Activated gamma-delta T cell treated with Interleukin-2 at 50 U/mL for 16 hours (primary cell): ENCODE results near the gene PTCH1.

ENCODE experiments used
- DNase-seq: peaks from one replicate; pipeline ENCODE4 v3.0.0-alpha.2; 2020

Gene PTCH1

DNA sequence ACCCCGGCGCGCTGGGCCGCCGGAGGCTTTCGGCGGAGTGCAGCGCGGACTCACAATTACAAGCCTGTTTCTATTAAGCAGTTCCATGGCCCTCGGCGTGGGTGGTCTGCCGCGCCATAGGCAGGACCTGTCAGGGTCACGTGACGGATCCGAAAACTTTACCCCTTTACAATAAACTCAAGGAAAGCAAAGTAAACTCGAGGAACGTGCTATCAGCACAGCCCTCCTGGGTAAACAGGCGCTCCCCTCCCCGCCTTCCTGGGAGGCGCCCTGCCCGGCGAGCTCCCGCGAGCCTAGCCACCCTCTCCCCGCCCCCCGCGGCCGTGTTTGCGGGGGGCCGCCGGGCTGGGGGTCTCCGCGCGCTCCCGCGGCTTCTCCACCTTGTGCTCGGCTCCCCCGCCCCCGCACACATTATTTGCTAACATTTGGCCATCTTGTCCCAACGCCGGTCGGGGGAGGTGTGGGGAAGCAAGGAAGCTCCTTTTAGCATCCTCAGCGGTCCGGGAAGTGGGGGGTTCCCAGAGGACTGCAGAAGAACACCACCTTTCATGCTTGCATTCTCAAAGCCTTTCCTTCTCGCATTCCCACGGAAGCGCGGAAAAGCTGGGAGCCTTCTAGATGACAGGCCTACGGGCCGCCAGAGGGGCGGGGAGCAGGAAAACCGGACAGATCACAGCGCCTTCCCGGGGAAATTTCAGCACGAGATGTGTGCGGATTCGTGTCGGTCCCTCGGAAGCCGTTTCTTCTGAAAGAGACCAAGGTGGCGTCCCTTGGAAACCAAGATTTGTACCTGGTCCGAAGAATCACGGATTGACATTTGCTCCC, at the start of gene PTCH1:
Gene PTCH1 (minus strand): TSS at position 238 of the 825 bp plus-strand sequence.
- peak; percentile 24 for DNase-seq

DNA sequence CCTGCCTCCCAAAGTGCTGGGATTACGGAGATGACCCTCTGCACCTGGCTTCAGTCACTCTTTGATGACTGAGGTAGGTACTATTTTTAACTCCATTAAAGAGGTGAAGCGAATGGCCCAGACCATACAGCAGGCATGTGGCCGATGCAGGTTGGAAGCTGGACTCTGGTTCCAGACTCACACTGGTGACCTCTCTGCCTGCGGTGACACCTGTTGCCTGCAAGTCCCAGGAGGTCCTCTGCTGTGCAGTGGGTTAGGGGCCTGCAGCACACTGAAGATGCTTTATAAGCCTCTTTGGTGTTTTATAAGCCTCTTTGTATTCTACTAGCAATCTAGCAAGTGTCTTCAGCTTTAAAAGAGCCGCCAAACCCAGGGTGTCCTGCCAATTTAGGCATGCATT, 49.2 kb upstream of the PTCH1 start:
- no peak for DNase-seq

DNA sequence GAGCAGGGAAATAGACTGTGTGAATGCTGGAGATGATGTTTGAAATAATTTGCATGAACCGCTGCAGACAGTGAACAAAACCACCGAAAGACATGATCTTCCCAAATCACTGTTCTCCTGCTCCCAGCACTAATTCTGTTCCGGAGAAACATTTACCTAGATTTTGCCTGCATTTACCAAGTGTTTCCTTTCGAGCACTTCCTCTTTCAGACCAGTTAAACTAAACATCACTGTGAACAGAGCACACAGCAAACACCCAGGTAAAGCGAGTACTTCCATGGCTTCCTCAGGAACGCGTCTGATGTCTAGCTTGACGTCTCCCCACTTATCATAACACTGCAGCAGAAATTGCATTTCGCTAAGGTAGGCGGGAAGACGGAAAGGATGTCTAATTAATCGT, 45.1 kb upstream of the PTCH1 start:
- DNase-seq = no peak

DNA sequence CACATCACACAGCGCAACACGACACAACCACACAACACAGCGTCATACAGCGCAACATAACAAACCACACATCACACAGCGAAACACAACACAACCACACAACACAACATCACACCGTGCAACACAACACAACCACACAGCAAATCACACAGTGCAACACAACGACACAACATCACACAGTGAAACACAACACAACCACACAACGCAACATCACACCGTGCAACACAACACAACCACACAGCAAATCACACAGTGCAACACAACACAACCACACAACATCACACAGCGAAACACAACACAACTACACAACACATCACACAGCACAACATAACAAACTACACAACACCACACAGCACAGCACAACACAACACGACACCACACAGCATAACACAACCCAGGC, 40.4 kb upstream of the PTCH1 start:
- DNase-seq = no peak

DNA sequence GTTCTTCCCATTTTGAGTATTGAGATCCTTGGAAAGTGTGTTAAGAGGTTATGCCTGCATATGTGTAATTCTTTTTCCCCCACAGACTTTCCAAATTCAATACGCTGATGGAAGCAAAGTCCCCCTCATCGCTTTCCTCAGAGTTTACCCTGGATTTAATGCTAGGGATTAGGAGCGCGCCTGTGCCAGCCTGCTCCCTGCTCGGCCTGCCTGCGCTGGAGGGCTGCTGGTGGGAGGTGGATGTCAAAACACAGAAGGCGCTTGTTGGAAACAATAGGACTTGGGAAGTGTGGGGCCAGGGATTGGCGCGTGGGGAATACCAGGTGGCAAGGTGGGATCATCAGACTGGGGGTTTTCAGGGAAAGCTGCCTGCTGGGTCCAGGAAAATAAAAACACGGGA, 39.8 kb upstream of the PTCH1 start:
- no peak for DNase-seq

DNA sequence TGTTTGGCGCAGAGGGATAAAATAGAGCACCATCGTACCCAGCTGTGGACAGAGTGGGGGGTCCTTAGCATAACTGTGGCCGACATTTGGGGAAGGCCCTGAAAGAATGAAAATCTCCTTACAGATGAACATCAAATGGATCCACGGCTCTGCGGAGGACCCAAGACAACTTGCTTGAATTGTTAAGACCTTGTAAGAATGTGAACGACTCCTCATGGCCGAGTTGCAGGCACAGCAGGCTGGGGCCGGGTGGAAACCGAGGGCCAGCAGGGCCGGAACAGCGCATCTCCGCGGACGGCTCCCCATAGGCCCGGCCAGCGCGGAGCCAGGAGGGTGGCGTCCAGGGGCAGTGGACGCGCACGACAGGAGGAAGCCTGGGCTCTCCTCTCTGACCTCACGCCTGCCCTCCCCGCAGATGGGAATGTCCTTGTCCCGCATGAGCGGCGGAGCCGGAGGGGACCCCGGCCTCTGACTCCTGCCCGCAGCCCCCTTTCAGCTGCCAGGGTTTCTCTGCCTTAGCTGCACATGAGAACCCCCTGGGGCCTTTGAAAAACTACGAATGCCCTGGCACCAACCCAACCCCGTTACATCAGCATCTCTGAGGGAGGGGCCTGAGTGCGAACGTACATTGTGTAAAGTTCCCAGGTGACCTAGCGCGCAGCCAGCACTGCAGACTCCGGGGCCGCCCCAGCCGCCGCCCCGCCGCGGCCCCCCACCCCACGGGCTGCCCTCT, 36.2 kb upstream of the PTCH1 start:
- DNase-seq = no peak

DNA sequence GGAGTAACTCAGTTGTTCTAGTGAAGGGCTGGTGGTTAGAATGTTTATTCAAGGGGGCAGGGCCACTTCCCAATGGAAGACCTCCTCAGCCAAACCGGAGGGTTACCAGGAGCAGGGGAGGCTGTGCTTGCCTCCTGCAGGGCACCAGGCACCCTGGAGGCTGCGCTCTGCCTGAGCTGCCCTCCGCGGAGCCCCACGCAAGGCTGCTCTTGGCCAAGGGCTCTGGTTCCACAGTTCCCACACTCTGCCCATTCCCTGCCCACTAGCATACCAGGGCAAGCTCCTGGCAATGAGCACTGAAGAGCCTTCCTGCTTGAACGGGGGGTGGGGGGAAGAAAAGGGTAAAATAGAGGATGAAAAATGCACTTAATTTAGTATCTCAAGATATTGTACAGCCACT, 35.5 kb upstream of the PTCH1 start:
- no peak for DNase-seq

DNA sequence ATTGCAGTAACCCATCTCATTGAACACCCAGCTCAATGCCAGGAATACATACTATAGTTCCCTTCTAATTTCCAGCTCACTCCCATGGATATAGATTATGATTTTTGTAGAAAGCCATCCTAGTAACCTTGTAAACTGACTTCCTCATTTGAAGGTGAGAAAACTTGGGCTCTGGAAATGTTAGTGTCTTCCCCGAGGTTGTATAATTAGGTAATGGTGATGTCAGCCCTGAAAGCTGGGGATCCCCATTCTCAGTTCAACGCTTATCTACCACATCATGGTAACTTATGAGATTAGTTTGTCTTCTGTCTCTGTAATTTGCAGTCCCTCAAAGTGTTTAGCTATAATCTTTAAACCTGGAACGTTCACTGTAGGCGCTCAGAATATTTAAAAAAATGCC, 34.6 kb upstream of the PTCH1 start:
- no peak for DNase-seq

DNA sequence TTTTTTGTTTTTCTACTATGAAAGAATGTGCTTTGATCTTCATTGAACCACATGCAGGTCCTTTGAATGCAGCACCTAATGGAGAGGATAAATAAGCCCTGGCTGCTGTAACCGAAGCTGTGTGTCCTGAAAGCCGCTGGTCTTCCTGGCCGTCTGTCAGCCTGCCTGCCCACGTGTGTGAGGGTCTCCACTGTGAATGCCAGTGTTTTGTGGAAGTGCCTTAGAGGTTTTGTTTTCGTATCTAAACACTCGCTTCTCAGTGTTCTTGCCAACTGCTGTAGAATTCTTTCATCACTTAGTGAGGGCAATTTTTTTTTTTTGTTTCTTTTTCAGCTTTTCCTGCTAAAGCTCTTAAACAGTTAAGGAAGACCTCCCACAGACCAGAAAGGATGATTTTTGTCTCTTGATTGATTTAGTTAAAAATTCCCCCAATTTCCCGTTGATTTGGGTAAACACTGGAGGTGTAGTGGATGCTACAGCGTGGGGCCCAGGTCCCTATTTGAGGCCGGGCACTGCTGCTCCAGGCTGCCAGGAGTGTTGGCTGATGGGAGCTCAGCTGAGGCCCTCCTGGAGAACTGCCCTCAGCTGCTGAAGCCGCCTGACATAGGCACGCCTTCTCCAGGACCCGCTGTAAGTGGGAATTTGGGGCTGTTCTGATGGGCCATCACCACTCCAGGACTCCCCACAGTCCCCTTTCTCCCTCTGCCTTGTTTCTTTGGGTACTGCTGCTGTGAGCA, 29.2 kb upstream of the PTCH1 start:
- no peak for DNase-seq

DNA sequence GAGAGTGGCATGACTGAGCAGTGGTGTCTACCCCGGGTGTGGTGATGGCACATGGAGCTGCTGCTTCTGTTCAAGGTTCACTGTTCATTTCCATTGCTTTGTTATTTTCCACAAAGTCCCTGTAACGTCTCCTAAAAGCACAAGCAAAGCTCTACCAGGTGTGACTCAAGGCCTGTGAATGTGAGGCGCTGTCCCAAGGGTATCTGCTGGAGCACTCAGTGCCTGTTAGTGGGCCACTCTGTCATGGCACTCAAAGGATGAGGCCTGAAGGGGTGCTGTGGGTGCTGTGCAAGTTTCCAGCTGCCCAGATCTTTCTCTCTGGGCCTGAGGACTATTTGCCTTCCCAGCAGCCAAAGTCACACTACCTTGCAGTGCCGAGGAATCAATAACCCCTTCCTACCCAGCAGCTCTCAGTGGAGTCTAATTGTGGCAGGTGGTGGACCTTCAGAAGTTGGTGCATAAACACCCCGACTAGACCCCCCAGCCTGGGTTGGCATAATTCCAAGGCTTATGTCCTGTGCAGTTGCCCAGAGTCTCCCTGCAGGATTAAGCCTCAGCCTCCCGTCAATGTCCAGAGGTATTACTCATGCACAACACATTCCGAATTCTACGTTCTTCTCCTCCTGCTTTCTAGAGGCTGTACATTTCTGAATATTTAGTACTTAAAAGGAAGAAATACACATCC, 17.4 kb upstream of the PTCH1 start:
- no peak for DNase-seq

DNA sequence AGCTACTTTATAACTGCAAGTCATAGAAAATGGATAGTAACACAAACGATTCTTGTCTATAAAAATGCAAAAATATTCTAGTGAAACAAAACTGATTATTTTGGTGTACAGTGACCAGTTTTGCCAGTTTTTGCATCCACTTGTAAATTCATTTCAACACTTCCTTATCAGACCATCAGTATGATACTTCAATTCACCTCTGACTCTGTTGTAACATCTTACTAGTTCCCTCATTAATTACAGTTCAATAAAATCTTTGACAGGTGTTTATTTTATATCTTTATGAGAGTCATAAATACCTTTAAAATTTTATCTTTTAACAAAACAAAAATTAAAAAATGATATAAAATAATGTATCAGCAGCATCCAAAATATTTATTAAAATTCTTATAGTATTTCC, 13.1 kb upstream of the PTCH1 start:
- no peak for DNase-seq

DNA sequence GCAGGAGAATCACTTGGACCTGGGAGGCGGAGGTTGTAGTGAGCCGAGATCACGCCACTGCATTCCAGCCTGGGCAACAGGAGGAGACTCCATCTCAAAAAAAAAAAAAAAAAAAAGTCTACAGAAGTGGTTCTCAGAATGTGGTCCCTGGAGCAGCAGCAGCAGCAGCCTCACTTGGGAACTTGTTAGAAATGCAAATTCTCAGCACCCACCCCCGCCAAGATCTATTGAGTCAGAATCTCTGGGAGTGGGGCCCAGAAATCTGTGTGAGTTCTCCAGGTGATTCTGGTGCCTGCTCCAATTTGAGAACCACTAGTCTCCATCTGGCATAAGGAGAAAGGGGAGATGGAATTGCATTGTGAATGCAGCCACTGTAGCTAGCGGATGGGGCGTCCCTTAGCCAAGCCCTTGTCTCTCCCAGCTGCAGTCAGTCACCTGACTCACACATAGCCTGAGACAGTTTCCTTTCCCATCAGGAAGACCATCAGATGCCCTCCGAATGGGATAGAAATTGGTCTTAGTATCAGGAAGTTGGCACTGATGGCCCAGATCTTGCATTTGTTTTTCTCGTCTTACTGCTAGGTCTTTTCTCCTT, 12.2 kb upstream of the PTCH1 start:
- no peak for DNase-seq

DNA sequence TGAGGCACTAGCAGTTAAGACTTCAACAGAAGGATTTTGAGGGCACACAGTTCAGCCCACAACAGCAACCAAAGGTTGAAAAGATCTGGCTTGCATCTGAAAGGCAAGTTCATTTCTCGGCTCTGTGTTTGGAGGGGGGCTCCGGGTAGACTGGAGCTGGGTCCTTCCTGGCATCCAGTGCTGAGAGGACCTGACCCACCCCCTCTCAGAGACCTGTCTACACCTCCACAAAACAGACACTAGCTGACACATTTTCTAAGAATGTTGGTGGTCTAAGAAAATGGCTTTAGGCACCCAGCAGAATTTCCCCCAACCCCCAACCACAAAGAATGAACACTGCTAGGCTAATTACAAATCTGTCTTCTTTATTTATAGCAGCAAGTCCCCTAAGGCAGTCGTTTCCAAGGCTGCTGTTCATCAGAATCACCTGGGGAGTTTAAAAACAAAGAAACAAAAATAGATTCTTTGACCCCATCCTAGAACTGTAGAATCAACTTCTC, 6.2 kb upstream of the PTCH1 start:
- no peak for DNase-seq

DNA sequence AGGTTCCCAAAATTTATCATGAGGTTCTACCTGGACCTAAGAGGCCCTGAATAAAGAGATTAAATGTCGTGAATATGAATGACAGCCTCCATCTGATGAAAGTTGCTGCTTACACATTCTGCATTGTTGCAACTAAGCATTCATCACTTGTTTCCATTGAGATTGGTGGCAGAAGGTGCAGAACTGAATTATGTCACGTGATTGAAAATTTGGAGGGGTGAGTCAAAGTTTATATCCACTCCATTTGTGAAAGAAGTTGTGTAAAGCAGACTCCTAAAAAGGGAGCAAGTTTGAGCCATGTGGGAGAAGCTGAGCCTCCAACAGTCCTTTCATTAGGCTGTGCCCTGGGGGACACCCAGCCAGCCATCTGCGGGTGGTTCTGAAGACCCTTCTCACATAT, 4.9 kb upstream of the PTCH1 start:
- no peak for DNase-seq

DNA sequence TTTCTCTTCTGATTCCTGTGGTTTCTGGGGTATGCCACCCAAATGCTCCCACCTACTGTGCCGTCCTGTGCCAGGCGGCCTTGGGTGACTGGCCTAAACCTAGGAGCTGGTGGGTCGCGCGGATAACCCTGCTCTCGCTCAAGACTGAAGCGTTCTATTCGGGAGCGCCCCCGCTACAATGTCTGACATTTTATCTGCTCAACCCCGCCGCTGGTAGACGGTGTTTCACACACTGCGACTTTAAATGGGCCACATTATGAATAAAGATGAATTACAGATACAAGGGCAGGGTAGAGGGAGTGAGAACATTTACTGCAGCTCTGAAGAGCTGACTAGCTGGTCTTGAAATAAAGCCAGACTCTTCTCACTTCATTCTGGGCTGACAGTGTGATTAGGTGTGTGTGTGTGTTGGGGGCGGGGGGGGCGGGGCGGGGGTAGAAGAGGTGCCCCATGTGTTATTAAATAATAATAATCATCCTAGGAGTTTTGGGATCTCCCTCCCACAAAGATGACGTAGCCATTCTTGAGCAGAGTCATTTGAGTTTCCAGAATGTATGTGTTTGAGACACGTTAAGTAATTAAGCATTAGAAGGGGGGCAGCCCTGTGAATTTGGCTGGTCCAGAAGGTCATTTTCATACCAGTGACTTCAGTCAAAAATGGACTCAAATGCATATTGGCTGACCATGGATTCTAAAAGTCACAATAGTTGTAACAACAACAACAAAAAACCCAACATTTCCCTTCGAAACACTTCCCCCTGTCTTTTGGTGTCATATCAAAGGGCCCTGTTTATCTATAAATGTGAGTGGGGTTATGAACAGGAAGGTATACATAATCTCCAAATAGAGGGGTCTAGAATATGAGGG, 1.0 kb upstream of the PTCH1 start:
- no peak for DNase-seq

DNA sequence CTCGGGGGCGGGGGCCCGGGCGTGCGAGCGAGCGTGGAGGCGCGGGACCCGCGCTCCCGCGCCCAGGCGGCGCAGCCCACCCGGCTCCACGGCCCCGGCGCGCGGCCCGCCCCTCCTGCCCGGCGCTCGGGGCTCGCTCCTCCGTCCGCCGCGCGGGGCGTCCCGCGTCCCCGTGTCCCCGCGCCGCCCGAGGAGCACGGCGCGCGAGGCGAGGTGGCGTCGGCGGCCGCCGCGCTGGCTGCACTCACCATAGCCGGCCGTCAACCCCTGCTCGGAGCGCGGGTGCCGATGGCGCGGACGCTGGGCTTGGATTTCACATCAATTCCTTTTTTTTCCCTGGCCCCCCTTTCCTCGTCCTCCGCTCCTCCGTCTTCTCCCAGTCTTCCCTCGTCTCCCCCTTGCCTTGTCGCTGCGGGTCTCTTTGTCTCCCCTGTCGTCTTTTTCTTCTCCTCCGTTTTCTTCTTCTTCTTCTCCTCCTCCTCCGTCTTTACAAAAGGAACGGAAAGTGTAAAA, 494 bp downstream of the PTCH1 start:
- DNase-seq = no peak

DNA sequence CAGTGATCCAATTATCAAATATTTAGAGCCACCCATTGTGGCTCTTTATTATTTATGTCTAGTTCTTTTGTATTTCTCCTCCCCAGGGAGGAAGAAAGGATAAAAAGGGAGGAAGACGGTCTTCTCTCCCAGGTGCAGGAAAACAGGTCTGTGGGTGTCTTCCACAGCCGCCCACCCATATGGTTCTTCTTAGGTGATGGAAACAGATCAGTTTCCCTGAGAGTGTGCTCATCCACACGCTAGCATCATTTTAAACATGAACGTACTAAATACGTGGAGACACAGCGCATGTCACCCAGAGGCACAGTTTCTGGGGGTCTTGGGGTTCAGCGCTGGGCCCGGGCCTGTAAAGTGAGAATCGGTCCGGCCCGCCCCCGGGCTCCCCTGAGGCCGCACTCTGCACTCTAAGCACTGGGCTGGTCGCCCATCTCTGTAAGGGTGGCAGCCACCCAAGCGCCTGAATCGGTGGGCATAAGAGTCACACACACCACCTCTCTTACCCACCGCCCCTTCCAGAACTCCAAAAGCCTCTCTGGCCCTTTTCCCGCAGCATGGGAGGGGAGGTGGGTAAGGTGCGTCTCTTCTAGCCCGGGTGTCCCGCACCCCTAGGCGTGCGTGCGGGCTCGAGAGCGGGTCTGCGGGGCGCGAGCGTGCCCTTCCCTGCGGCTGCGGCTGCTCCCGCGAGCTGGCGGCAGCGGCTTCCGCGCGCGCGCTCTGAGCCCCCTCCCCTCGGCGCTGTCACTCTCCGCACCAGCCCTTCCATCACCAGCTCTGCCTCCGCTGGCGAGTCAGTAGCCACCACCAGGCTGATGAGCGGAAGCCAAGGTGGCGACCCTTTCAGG, 1.3 kb downstream of the PTCH1 start:
- DNase-seq = peak; percentile 20

DNA sequence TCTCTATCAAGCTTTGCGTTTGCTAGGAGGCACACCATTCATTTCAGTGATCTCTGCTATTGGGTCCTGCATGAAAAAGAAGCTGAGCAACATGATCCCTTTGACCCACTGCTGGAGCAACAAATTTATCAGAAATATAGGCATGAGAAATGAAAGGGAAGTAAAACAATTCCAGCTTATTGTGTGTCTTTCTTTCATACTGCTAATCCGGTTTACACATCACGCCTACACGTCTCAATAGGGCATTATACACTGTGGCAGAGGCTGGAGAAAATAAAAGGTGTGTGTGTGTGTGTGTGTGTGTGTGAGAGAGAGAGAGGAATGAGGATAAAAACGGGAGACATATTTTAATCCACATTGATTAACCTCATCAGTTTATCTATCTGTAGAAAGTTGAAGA, 2.4 kb downstream of the PTCH1 start:
- DNase-seq = no peak

DNA sequence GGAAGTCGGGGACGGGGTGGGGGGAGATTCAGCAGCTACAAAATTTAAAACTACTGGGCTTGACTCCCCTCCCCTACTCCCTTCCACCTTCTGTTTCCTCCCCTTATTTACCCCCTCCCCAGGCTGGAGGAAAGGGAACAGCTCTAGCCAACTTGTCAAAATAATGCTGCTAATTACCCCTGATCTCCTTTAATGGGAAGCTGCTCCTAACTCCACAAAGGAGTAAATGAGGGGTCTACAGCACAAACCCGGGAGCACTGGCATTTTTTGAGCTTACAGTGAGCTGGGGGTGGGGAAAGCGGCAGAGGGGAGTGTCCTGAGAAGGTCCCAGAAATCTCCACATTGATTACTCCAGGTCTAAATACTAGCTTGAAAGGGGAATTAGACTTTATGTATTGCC, 3.1 kb downstream of the PTCH1 start:
- DNase-seq = no peak

DNA sequence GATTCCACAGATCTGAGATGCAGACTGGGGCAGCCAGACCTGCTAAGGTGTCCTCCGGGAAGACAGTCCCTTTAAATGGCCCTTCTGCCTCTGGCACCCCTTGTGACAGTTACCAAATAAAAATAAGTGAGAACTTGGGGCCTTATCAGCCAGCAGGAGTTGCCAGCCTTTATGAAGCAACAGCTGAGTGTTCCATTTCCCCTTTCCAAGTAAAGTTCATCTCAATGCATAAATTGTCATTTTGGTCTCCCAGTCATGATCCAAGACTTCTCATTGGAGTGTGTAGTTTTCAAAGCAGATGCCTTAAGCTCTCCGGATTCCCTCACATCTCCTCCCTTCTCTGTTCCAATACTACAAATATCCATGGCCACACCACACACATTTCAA, 4.1 kb downstream of the PTCH1 start:
- no peak for DNase-seq
